RWPE1 (cell line): ENCODE measurements around the gene RTL9.

ENCODE experiments used
- CTCF ChIA-PET: fragments of 350-600 bp; sonication (Branson Sonifier 250); formaldehyde crosslinking; extraction: SDS; loops from one replicate; lab custom pipeline; 2021; lab: Yijun Ruan, JAX
- POLR2A ChIA-PET: fragments of 400-600 bp; formaldehyde crosslinking; extraction: SDS; loops from one replicate; lab custom pipeline; 2020; ENCODE audit warnings: antibody characterized with exemption; ENCODE audit not compliant: low non-redundant PET; lab: Yijun Ruan, JAX
- DNase-seq: peaks from one replicate; pipeline ENCODE4 v3.0.0; 2012; ENCODE audit warnings: low spot score
- H3K27ac ChIP-seq: fragments of 450-650 bp; 2 replicates; pipeline ENCODE4 v1.5.1; 2017
- CTCF ChIP-seq: fragments of 450-650 bp; conservative IDR thresholded peaks from 2 replicates; pipeline ENCODE4 v1.5.1; 2017; ENCODE audit warnings: low read depth, mild to moderate bottlenecking

RTL9 gene

DNA sequence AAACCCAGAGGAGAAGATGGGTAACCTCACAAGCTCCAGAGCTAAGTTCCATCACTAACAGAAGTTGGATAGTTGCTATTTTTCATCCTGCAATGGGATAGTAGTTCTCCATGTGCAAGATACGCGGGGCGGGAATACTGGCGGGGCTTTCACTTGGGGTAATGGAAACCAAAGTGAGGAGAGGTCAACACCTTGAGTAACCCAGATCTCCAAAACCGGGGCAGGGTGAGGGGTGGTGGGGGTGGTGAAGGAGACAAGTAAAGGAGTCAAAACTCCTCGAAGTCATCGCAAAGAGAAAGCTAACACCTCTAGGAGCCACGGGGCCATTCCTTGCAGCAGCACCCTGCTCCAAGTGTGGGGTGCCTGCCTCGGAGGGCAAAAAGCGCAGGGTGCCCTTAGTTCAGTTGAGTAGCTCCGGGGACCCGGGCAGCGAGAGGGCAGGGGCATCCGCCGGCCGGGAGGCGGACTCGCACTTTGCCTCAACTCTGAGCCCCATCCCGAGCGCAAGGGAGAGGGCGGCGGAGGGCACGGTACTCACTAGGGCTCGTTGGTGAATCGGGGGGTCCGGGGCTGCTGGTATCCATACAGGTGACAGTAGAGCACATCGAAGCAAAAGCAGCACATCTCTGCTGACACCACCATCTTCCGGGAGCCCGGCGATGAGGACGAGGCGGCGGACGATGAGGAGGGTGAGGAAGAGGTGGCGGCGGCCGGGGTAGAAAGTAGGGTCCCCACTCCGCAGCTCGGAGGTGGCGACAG lies 41.4 kb upstream of the RTL9 start:
- peak overlapping the region; percentile 85 for H3K27ac ChIP-seq
- peak; percentile 18 for DNase-seq
- POLR2A ChIA-PET, result interaction anchor here (0.6 kb wide), 1 partner anchor 1402 kb away, joined by 3 read pairs; no protein-coding TSS in a partner anchor
- no peak for TF ChIP-seq CTCF
- CTCF ChIA-PET, result interaction anchor here (0.6 to 2.2 kb wide), 3 partner anchors 79 to 149 kb away, joined by 3 to 5 read pairs (median 3); no protein-coding TSS in a partner anchor

GRCh38 chrX:110317820-110318663 lies 40.6 kb upstream of the RTL9 start, which contains the start of gene AMMECR1:
Gene AMMECR1 (minus strand): TSS chrX:110318085. CDS start chrX:110318071, 14 bp downstream.
- TF ChIP-seq CTCF, result no peak
- H3K27ac ChIP-seq, result peak within 1 kb of the TSS; percentile 85
- CTCF ChIA-PET, result interaction anchor here (0.6 to 2.2 kb wide), 2 partner anchors 94 to 97 kb away, joined by 3 to 5 read pairs; no protein-coding TSS in a partner anchor
- POLR2A ChIA-PET, result interaction anchor here (0.6 to 0.7 kb wide), 2 partner anchors 89 to 1401 kb away, joined by 3 read pairs; no protein-coding TSS in a partner anchor
- peak; percentile 67 for DNase-seq

- peak overlapping the region; percentile 85 for H3K27ac ChIP-seq
- CTCF ChIA-PET, result interaction anchor here (0.6 to 2.2 kb wide), 2 partner anchors 94 to 96 kb away, joined by 3 to 5 read pairs; no protein-coding TSS in a partner anchor
- POLR2A ChIA-PET, result no interaction called here
- TF ChIP-seq CTCF, result no peak
- no peak for DNase-seq
Measured at GRCh38 chrX:110318664-110318968, 40.0 kb upstream of the RTL9 start.

DNA sequence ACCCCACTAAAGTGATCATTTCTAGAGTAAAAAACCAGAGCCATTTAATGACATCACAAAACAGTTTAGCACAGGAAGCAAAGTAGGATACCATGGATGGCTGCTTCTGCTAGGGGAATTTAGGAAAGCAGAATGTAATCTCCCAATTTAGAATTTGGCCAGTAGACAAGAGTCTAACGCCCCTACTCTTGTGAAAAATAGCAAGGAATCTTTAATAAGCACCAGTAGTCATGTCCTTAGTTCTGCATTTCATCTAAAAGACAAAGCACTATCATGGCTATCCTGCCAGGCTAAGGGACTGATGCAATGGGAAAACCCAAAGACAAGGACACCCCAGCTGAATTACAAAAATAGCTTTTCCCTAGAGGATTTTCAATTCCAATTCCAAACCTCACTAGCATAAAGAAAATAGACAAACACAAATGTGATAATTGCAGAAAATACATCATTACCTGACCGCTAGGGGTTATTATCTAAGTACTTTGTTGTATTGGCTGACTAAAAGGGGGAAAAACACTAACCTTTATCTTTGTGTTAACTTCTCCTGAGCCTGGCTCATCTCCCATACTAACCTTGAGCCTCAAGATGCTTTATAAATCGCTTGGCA lies 38.2 kb upstream of the RTL9 start:
- ChIA-PET CTCF (no interaction called here), POLR2A (no interaction called here)
- TF ChIP-seq CTCF, result no peak
- no peak for DNase-seq
- no peak overlapping the region for H3K27ac ChIP-seq

- H3K27ac ChIP-seq, result no peak overlapping the region
- DNase-seq, result no peak
- POLR2A ChIA-PET, result no interaction called here
- TF ChIP-seq CTCF, result no peak
- CTCF ChIA-PET, result no interaction called here
Measured at GRCh38 chrX:110321081-110321480, 37.6 kb upstream of the RTL9 start.

DNA sequence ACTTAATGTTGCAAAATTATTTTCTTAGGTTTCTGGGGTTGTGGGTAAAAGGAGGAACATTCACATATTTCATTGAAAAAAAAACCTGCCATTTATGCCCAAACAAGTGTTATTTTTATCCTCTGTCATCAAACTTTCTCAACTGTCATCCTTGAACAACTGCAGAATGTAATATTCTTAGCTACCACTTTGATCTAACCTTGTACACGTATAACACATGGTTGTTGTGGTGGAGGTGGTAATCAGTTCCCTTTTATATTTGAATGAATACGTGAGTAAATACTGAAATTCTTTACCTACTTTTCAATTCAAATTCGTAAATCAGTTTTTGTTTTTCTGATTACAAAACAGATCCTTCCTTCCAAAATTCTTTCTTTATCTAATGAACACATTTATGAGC lies 37.0 kb upstream of the RTL9 start:
- no peak for TF ChIP-seq CTCF
- ChIA-PET POLR2A (no interaction called here), CTCF (no interaction called here)
- no peak for DNase-seq
- no peak overlapping the region for H3K27ac ChIP-seq
